Measurements from ENCODE around the gene PI3. TPM values are rescaled to one million over a fixed set of nuclear protein-coding genes. Genes with fewer than 3 reads are reported as not detected.

Gene PI3
- total and polyA plus RNA-seq, 4 donors: not detected

DNA sequence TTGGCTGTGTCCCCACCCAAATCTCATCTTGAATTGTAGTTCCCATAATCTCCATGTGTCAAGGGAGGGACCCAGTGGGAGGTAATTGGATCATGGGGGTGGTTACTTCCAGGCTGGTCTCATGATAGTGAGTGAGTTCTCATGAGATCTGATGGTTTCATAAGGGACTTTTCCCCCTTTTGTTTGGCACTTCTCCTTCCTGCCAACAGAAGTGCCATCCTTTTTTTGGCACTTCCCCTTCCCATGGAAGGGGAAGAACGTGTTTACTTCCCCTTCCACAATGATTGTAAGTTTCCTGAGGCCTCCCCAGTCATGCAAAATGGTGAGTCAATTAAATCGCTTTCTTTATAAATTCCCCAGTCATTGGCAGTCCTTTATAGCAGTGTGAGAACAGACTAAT lies 18.0 kb upstream of the PI3 start:
- no peaks in the 10 kb centered on the region for H3K27me3 ChIP-seq (ENCODE audit: control insufficient read depth in 4 of 4, insufficient read depth in 4 of 4, low read length in 3 of 4)
- TF ChIP-seq CTCF (IDR thresholded peaks at IDR 0.05; ENCODE audit: low read depth, low read length, missing input control): no peak
- no peak for TF ChIP-seq YY1 (IDR thresholded peaks at IDR 0.05)
- no peak for TF ChIP-seq FOXA2 (IDR thresholded peaks at IDR 0.05)
- TF ChIP-seq, protein P1, sequence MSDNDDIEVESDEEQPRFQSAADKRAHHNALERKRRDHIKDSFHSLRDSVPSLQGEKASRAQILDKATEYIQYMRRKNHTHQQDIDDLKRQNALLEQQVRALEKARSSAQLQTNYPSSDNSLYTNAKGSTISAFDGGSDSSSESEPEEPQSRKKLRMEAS (IDR thresholded peaks at IDR 0.05): no peak
- no peak for TF ChIP-seq NR2F2 (IDR thresholded peaks at IDR 0.05)
- TF ChIP-seq SP1 (IDR thresholded peaks at IDR 0.05): no peak
- no peak for TF ChIP-seq ZBTB33 (IDR thresholded peaks at IDR 0.05)
- no peak for TF ChIP-seq HNF4G (IDR thresholded peaks at IDR 0.05)
- no peak for TF ChIP-seq RAD21 (IDR thresholded peaks at IDR 0.05)
- TF ChIP-seq JUND (IDR thresholded peaks at IDR 0.05): no peak
- no peak overlapping the region for H3K27ac ChIP-seq (ENCODE audit: low read depth in 1 of 2, low read length in 2 of 2)
- H3K4me1 ChIP-seq (ENCODE audit: control insufficient read depth in 4 of 4, insufficient read depth in 4 of 4, low read length in 3 of 4): no peaks in the 10 kb centered on the region
- WGBS: 44% methylated on average over 2 of the region's 2 CpGs
- no peaks in the 10 kb centered on the region for H3K36me3 ChIP-seq (ENCODE audit: control insufficient read depth in 4 of 4, insufficient read depth in 3 of 4, low read depth in 1 of 4, low read length in 3 of 4)
- H3K4me3 ChIP-seq (ENCODE audit: low read depth in 1 of 3, low read length in 3 of 3): no peak overlapping the region
- H3K9me3 ChIP-seq (ENCODE audit: control insufficient read depth in 4 of 4, low read length in 3 of 4): peaks cover 0 to 8% (median 3%) of the 10 kb centered on the region in 4 donors
- DNase-seq (ENCODE audit: low spot score): no peak
- H3K9ac ChIP-seq (ENCODE audit: low read depth in 1 of 2, low read length in 2 of 2): no peak overlapping the region

- H3K9me3 ChIP-seq (ENCODE audit: control insufficient read depth in 4 of 4, low read length in 3 of 4): peaks cover 0 to 8% (median 4%) of the 10 kb centered on the region in 4 donors
- no peak overlapping the region for H3K27ac ChIP-seq (ENCODE audit: low read depth in 1 of 2, low read length in 2 of 2)
- H3K9ac ChIP-seq (ENCODE audit: low read depth in 1 of 2, low read length in 2 of 2): no peak overlapping the region
- TF ChIP-seq FOXA2 (IDR thresholded peaks at IDR 0.05) (no peak), YY1 (IDR thresholded peaks at IDR 0.05) (no peak), CTCF (IDR thresholded peaks at IDR 0.05; ENCODE audit: low read depth, low read length, missing input control) (no peak), SP1 (IDR thresholded peaks at IDR 0.05) (no peak), RXRA (IDR thresholded peaks at IDR 0.05) (no peak), NR2F2 (IDR thresholded peaks at IDR 0.05) (no peak), REST (IDR thresholded peaks at IDR 0.05) (no peak)
- TF ChIP-seq, protein P1 (IDR thresholded peaks at IDR 0.05): no peak
- H3K27me3 ChIP-seq (ENCODE audit: control insufficient read depth in 4 of 4, insufficient read depth in 4 of 4, low read length in 3 of 4): no peaks in the 10 kb centered on the region
- DNase-seq (ENCODE audit: low spot score): no peak
- WGBS: 28% methylated on average over 1 of the region's 1 CpG
- H3K4me1 ChIP-seq (ENCODE audit: control insufficient read depth in 4 of 4, insufficient read depth in 4 of 4, low read length in 3 of 4): no peaks in the 10 kb centered on the region
- H3K36me3 ChIP-seq (ENCODE audit: control insufficient read depth in 4 of 4, insufficient read depth in 3 of 4, low read depth in 1 of 4, low read length in 3 of 4): no peaks in the 10 kb centered on the region
- no peak overlapping the region for H3K4me3 ChIP-seq (ENCODE audit: low read depth in 1 of 3, low read length in 3 of 3)
These were observed 16.7 kb upstream of the PI3 start for GRCh38 chr20:45157962-45158361.
